Psoas muscle (tissue), 8 donors: ENCODE measurements around the gene SMYD3. TPM values are rescaled to one million over a fixed set of nuclear protein-coding genes. Genes with fewer than 3 reads are reported as not detected.

Experiments
- ATAC-seq, 4 donors: fragments of 200-7000 bp; cut with Tn5 transposase; one replicate each; pipeline ENCODE4 v1.9.1; 2020; ENCODE audit warnings: moderate library complexity in 3 of 4, mild to moderate bottlenecking in 2 of 4
- DNase-seq, 2 donors: peaks; one replicate each; pipeline ENCODE4 v3.0.0-alpha.2; 2020
- H3K27ac ChIP-seq: fragments of 200-600 bp; one replicate; pipeline ENCODE4 v1.8.0; 2022
- H3K27me3 ChIP-seq, 3 donors: fragments of 200-600 bp in 1 of 3; one replicate each; pipeline versions ENCODE4 v1.6.1 to v1.8.0; 2013 to 2022; ENCODE audit warnings: low read length in 2 of 3, mild to moderate bottlenecking in 2 of 3, moderate library complexity in 1 of 3; ENCODE audit not compliant: insufficient read depth in 3 of 3
- H3K36me3 ChIP-seq, 2 donors: fragments of 200-600 bp in 1 of 2; one replicate each; pipeline versions ENCODE4 v1.6.1 to v1.8.0; 2013 to 2022; ENCODE audit warnings: low read depth in 1 of 2, mild to moderate bottlenecking in 1 of 2, moderate library complexity in 1 of 2; ENCODE audit not compliant: insufficient read depth in 1 of 2
- H3K4me1 ChIP-seq: fragments of 200-600 bp; one replicate; pipeline ENCODE4 v1.8.0; 2022
- H3K4me3 ChIP-seq: fragments of 200-600 bp; one replicate; pipeline ENCODE4 v1.8.0; 2022; ENCODE audit warnings: mild to moderate bottlenecking
- H3K9me3 ChIP-seq: fragments of 200-600 bp; one replicate; pipeline ENCODE4 v1.8.0; 2022
- CTCF ChIP-seq: fragments of 200-600 bp; IDR thresholded peaks from one replicate; pipeline ENCODE4 v1.8.0; 2022; ENCODE audit warnings: antibody characterized with exemption
- WGBS, 3 donors: extraction: QIAGEN DNeasy Blood & Tissue Kit; methylation state at CpG; one replicate each; pipeline versions ENCODE4 v1.1.6 to v1.1.7; 2013; 5-methylcytosine and 5-hydroxymethylcytosine counted together
- intact Hi-C, 2 donors: fragments of 100-400 bp; cut with DNase I; formaldehyde crosslinking; loops; one replicate each; pipeline versions ENCODE4 v1.11.0 to v1.14.2; 2022
- polyA plus RNA-seq, 3 donors: library from polyadenylated mRNA; stranded (reverse); fragments of 200-250 nt; gene quantifications; one replicate each; pipeline ENCODE4 v1.2.3, GENCODE V29; 2013
- total RNA-seq, 4 donors: library from RNA; stranded (reverse); fragmentation: NEBNext Ultra II Directional in 2 of 4; extraction: Animal tissue kit (Norgen Biotek cat#: 25700) in 2 of 4; gene quantifications; one replicate each; pipeline versions ENCODE4 v1.2.1 to v1.2.4, GENCODE V29; 2021 to 2023
- donor health status: healthy with polysubstance abuse.
- donor health status: DM: no; HTN: no; CAD: no; lungs with moderate emphysema.
- donor health status: Bipolar disorder and iron deficiency.
- donor health status: healthy.
- donor health status: DM: yes; HTN: yes; CAD: no.
- donor health status: DM: no; HTN: no; CAD: no.
- donor health status: DM: no; HTN: no; CAD: no.
- donor health status: DM: yes; HTN: yes; CAD: no.

The SMYD3 gene
- total and polyA plus RNA-seq, 7 donors, result 2.9 to 6.4 (median 4.9) TPM

GRCh38 chr1:246262281-246262680 lies 244.8 kb downstream of the SMYD3 start:
- ATAC-seq (no peak), DNase-seq (no peak)
- no peaks in the 10 kb centered on the region for H3K27me3 ChIP-seq
- no peak for TF ChIP-seq CTCF
- no peaks in the 10 kb centered on the region for H3K4me1 ChIP-seq
- 92 to 94% (median 94%) methylated on average over 6 of the region's 6 CpGs for WGBS, 3 donors
- no peaks in the 10 kb centered on the region for H3K36me3 ChIP-seq
- no peak overlapping the region for H3K27ac ChIP-seq
- no peaks in the 10 kb centered on the region for H3K9me3 ChIP-seq
- H3K4me3 ChIP-seq, result no peak overlapping the region
- intact Hi-C loops, result no loop called here

DNA sequence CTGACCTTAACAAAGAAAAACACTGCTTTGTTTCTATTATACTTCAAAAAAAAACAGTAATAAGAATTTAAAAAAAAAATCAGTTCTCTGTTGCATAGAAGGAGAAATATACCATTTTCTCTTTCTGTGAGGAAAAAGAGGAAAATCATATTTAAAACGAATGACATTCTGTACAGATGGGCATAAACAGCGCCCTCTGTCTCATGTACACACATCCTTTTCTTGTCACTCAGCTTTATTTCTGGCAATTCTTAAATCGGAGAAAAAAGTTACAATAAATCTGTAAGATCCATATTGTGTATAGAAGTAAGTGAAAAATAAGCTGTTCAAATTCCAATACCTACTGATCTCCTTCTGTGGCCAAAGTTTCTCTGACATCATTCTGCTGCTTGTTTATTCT lies 245.4 kb downstream of the SMYD3 start:
- no peak for DNase-seq
- intact Hi-C loops, result no loop called here
- TF ChIP-seq CTCF, result no peak

DNA sequence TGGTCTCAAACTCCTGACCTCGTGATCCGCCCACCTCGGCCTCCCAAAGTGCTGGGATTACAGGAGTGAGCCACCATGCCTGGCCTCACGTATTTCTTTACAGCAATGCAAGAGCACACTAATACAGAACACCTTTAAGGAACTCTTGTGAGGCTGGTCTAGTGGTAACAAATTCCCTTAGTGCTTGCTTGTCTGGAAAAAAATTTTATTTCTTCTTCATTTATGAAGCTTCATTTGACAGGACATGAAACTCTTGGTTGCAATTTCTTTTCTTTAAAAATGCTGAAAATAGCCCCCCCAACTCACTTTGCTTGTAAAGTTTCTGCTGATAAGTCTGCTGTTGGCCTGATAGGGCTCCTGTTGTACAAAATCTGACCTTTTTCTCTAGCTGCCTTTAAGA lies 248.8 kb downstream of the SMYD3 start:
- intact Hi-C loops, result no loop called here
- 92 to 100% (median 99%) methylated on average over 4 of the region's 4 CpGs for WGBS, 3 donors
- ATAC-seq, result no peak

More for the DNA sequence above, 245.4 kb downstream of the SMYD3 start:
- Histone ChIP-seq H3K4me3 (no peak overlapping the region), H3K36me3 (no peaks in the 10 kb centered on the region), H3K27ac (no peak overlapping the region), H3K4me1 (no peaks in the 10 kb centered on the region), H3K9me3 (no peaks in the 10 kb centered on the region), H3K27me3 (no peaks in the 10 kb centered on the region)
- WGBS, 3 donors, result 89 to 95% (median 91%) methylated on average over 3 of the region's 3 CpGs
- ATAC-seq, result no peak

GRCh38 chr1:246255773-246256172 lies 251.3 kb downstream of the SMYD3 start:
- no peak for DNase-seq
- no peaks in the 10 kb centered on the region for H3K27me3 ChIP-seq
- no peak overlapping the region for H3K27ac ChIP-seq
- no peaks in the 10 kb centered on the region for H3K36me3 ChIP-seq
- intact Hi-C loops, result no loop called here
- no peak overlapping the region for H3K4me3 ChIP-seq
- no peaks in the 10 kb centered on the region for H3K4me1 ChIP-seq
- WGBS, 3 donors, result 81 to 91% (median 84%) methylated on average over 2 of the region's 2 CpGs
- no peak for ATAC-seq
- no peaks in the 10 kb centered on the region for H3K9me3 ChIP-seq
- TF ChIP-seq CTCF, result no peak

More for the DNA sequence above, 248.8 kb downstream of the SMYD3 start:
- Histone ChIP-seq H3K9me3 (no peaks in the 10 kb centered on the region), H3K4me1 (no peaks in the 10 kb centered on the region), H3K27ac (no peak overlapping the region), H3K27me3 (no peaks in the 10 kb centered on the region), H3K36me3 (no peaks in the 10 kb centered on the region), H3K4me3 (no peak overlapping the region)
- DNase-seq, result no peak
- no peak for TF ChIP-seq CTCF

DNA sequence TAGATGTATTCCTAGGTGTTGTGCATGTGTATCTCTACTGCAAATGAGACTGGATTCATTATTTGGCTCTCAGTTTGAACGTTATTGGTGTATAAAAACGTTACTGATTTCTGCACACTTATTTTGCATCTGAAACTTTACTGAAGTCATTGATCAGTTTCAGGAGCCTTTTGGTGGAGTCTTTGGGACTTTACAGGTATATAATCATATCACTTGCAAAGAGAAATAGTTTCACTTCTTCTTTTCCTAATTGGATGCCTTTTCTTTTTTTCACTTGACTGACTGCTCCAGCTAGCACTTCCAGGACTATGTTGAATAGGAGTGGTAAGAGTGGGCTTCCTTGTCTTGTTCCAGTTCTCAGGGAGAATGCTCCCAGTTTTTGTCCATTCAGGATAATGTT lies 252.2 kb downstream of the SMYD3 start:
- H3K27me3 ChIP-seq, result no peaks in the 10 kb centered on the region
- no peaks in the 10 kb centered on the region for H3K4me1 ChIP-seq
- intact Hi-C loops, result no loop called here
- H3K9me3 ChIP-seq, result no peaks in the 10 kb centered on the region
- no peak for ATAC-seq
- 82 to 88% (median 85%) methylated on average over 2 of the region's 2 CpGs for WGBS, 3 donors
- no peak for DNase-seq
- TF ChIP-seq CTCF, result no peak
- no peak overlapping the region for H3K4me3 ChIP-seq
- H3K36me3 ChIP-seq, result no peaks in the 10 kb centered on the region
- H3K27ac ChIP-seq, result no peak overlapping the region
